HepG2 (cell line): ENCODE data around the gene TMEM182. TPM values are rescaled to one million over a fixed set of nuclear protein-coding genes. Genes with fewer than 3 reads are reported as not detected.

Experiments
- ATAC-seq: fragments of 200-7000 bp; cut with Tn5 transposase; 3 replicates; pipeline ENCODE4 v1.9.1; 2020; ENCODE audit warnings: mild to moderate bottlenecking, moderate library complexity
- BruUV-seq: library from RNA; stranded (reverse); fragments of 400-500 nt; replicated peaks from 2 replicates; lab custom pipeline; 2021; lab: Mats Ljungman, UMichigan
- CTCF ChIA-PET: fragments of 300-600 bp; formaldehyde crosslinking; extraction: SDS; loops from one replicate; lab custom pipeline; 2021; ENCODE audit warnings: low total read pairs, inconsistent platforms, low intra/inter-chr PET ratio; lab: Yijun Ruan, JAX
- POLR2A ChIA-PET: fragments of 350-600 bp; sonication (Branson Sonifier 250); formaldehyde crosslinking; loops from one replicate; lab custom pipeline; 2020; ENCODE audit warnings: antibody characterized with exemption, inconsistent platforms; lab: Yijun Ruan, JAX
- DNase-seq: peaks from one replicate; pipeline ENCODE4 v3.0.0-alpha.2; 2015; ENCODE audit warnings: low spot score
- FAIRE-seq: peaks from 3 replicates; lab custom pipeline; 2011; peaks lifted over from hg19 to GRCh38; lab: Jason Lieb, UNC
- H2AFZ ChIP-seq: one replicate; pipeline ENCODE4 v1.6.1; 2011; ENCODE audit warnings: low read length, inconsistent platforms
- H3K27ac ChIP-seq: fragments of 300-600 bp; 3 replicates; pipeline ENCODE4 v1.8.0; 2011; ENCODE audit warnings: mixed run types, mild to moderate bottlenecking, mixed read lengths, low read length, inconsistent platforms; ENCODE audit not compliant: insufficient read depth; ENCODE audit errors: extremely low read length
- H3K27me3 ChIP-seq, 2 experiments: fragments of 200-600 bp in 1 of 2; 2 replicates in 1 of 2; 3 replicates in 1 of 2; pipeline versions ENCODE4 v1.6.0 to v1.8.0; 2011; ENCODE audit warnings: low read length in 2 of 2, mild to moderate bottlenecking in 2 of 2, moderate library complexity in 2 of 2, inconsistent platforms in 1 of 2; ENCODE audit not compliant: insufficient read depth in 2 of 2, control insufficient read depth in 1 of 2
- H3K36me3 ChIP-seq, 2 experiments: fragments of 200-600 bp in 1 of 2; replicated peaks in 1 of 2; 2 replicates in 1 of 2; 3 replicates in 1 of 2; pipeline versions ENCODE4 v1.5.1 to v1.8.0; 2011; ENCODE audit warnings: low read length in 2 of 2, inconsistent platforms in 1 of 2; ENCODE audit not compliant: insufficient read depth in 2 of 2, control insufficient read depth in 1 of 2
- H3K4me1 ChIP-seq: 2 replicates; pipeline ENCODE4 v1.5.1; 2012; ENCODE audit warnings: low read length, inconsistent platforms; ENCODE audit not compliant: insufficient read depth
- H3K4me2 ChIP-seq: 2 replicates; pipeline ENCODE4 v1.6.0; 2011; ENCODE audit warnings: low read depth, low read length, inconsistent platforms
- H3K4me3 ChIP-seq, 3 experiments: fragments of 200-600 bp in 1 of 3; sonication (generic), shearing (Covaris generic) in 1 of 3; replicated peaks in 1 of 3; 2 replicates each; pipeline ENCODE4 v1.5.1; 2011 to 2016; ENCODE audit warnings: low read length in 3 of 3, inconsistent platforms in 2 of 3, low read depth in 2 of 3, mild to moderate bottlenecking in 2 of 3, control low read depth in 1 of 3, mixed read lengths in 1 of 3; ENCODE audit not compliant: insufficient read depth in 1 of 3
- H3K79me2 ChIP-seq: one replicate; pipeline ENCODE4 v1.6.1; 2011; ENCODE audit warnings: low read length, inconsistent platforms; ENCODE audit not compliant: insufficient read depth
- H3K9ac ChIP-seq: 2 replicates; pipeline ENCODE4 v1.6.0; 2011; ENCODE audit warnings: mild to moderate bottlenecking, low read depth, low read length, inconsistent platforms; ENCODE audit not compliant: insufficient read depth
- H3K9me3 ChIP-seq: 2 replicates; pipeline ENCODE4 v1.5.1; 2012; ENCODE audit warnings: mild to moderate bottlenecking, low read length
- H4K20me1 ChIP-seq: 2 replicates; pipeline ENCODE4 v1.6.0; 2011; ENCODE audit warnings: inconsistent platforms, mild to moderate bottlenecking, low read length, moderate library complexity; ENCODE audit not compliant: insufficient read depth
- BCL6 ChIP-seq: IDR thresholded peaks from 2 replicates; pipeline ENCODE4 v1.6.1; 2016; ENCODE audit warnings: missing genetic modification reagents, missing compliant biosample characterization
- CEBPB ChIP-seq: IDR thresholded peaks from 2 replicates; pipeline ENCODE4 v1.6.1; 2011; ENCODE audit warnings: low read depth, low read length, improper control_type of control experiment, borderline replicate concordance
- GMEB2 ChIP-seq: IDR thresholded peaks from 2 replicates; pipeline ENCODE4 v1.6.1; 2016; ENCODE audit warnings: missing biosample characterization, missing genetic modification reagents, low read depth
- MXD1 ChIP-seq: sonication (generic); formaldehyde crosslinking; IDR thresholded peaks from 2 replicates; pipeline ENCODE4 v1.4.0; 2020; ENCODE audit warnings: mild to moderate bottlenecking, missing genetic modification reagents
- NFE2 ChIP-seq: sonication (generic); formaldehyde crosslinking; IDR thresholded peaks from 2 replicates; pipeline ENCODE4 v1.4.0; 2020; ENCODE audit warnings: missing genetic modification reagents
- ZBTB10 ChIP-seq: sonication (generic); formaldehyde crosslinking; IDR thresholded peaks from 2 replicates; pipeline ENCODE4 v1.4.0; 2020; ENCODE audit warnings: missing genetic modification reagents, borderline replicate concordance
- ZBTB34 ChIP-seq: sonication (generic); formaldehyde crosslinking; IDR thresholded peaks from 2 replicates; pipeline ENCODE4 v1.8.0; 2022; ENCODE audit warnings: mild to moderate bottlenecking, missing genetic modification reagents
- ZNF770 ChIP-seq: sonication (generic); formaldehyde crosslinking; IDR thresholded peaks from 2 replicates; pipeline ENCODE4 v1.5.0; 2020; ENCODE audit warnings: mild to moderate bottlenecking, missing genetic modification reagents
- WGBS: methylation state at CpG from one replicate; pipeline ENCODE4 v1.1.6; 2017; ENCODE audit warnings: low lambda C conversion rate; 5-methylcytosine and 5-hydroxymethylcytosine counted together
- in situ Hi-C: cut with HindIII; loops from 2 replicates; pipeline ENCODE4 v1.10.0; 2017; ENCODE audit warnings: low pct_unique_long_range_greater_than_20kb; ENCODE audit not compliant: extremely low pct_ligation_motif_present
- intact Hi-C: fragments of 100-400 bp; cut with micrococcal nuclease; formaldehyde crosslinking; loops from one replicate; pipeline ENCODE4 v1.10.0; 2022; ENCODE audit not compliant: unreplicated experiment
- polyA plus RNA-seq, 8 experiments: library from polyadenylated mRNA; depleted of rRNA in 3 of 8; stranded (reverse) in 7 of 8; unstranded in 1 of 8; fragments of >200 nt; fragmentation: Illumina TruSeq in 4 of 8; extraction: Trizol in 4 of 8; gene quantifications; 2 replicates each; pipeline versions ENCODE4 v1.2.1 to v1.2.3, GENCODE V29; 2011 to 2016; ENCODE audit warnings: low read depth in 4 of 8, missing spikeins in 1 of 8, mixed read lengths in 1 of 8; ENCODE audit not compliant: insufficient read depth in 1 of 8
- total RNA-seq, 5 experiments: library from RNA; depleted of rRNA; stranded (reverse); fragments of >200 nt; fragmentation: Illumina TruSeq; extraction: Trizol; gene quantifications; 2 replicates each; pipeline ENCODE4 v1.2.3, GENCODE V29; 2016; ENCODE audit warnings: low read depth in 1 of 5

The TMEM182 gene
- total and polyA plus RNA-seq, 2 of the 13 experiments (the other 11 are each of a cell fraction or from before 2014, with no cell fraction given): 8.7 to 8.9 TPM

GRCh38 chr2:102764083-102764482 lies 2.3 kb downstream of the TMEM182 start:
- H3K27me3 ChIP-seq: no peaks in the 10 kb centered on the region
- POLR2A ChIA-PET: no interaction called here
- no peaks in the 10 kb centered on the region for H3K79me2 ChIP-seq
- in situ Hi-C loops: no loop called here
- FAIRE-seq: no peak
- H3K4me1 ChIP-seq: no peaks in the 10 kb centered on the region
- CTCF ChIA-PET: no interaction called here
- H3K9ac ChIP-seq: no peak overlapping the region
- peaks cover 5 to 16% of the 10 kb centered on the region in 2 experiments for H3K36me3 ChIP-seq
- H3K9me3 ChIP-seq: no peaks in the 10 kb centered on the region
- H3K4me3 ChIP-seq: no peak overlapping the region
- ATAC-seq: no peak
- TF ChIP-seq MXD1 (no peak), BCL6 (CRISPR knock-in tag) (peak; percentile 44; the same call in 1 of the 2 replicates)
- TF ChIP-seq, all 625 proteins: peak for 1
- DNase-seq: no peak
- 95% methylated on average over 6 of the region's 6 CpGs for WGBS
- Histone ChIP-seq H4K20me1 (no peaks in the 10 kb centered on the region), H3K4me2 (no peak overlapping the region), H3K27ac (no peak overlapping the region), H2AFZ (no peak overlapping the region)
- intact Hi-C loops: no loop called here
- no TSS peak for BruUV-seq

GRCh38 chr2:102765061-102765460 lies 3.2 kb downstream of the TMEM182 start:
- ATAC-seq (no peak), DNase-seq (no peak), FAIRE-seq (no peak)
- Histone ChIP-seq H2AFZ (no peak overlapping the region), H3K79me2 (no peaks in the 10 kb centered on the region), H3K9me3 (no peaks in the 10 kb centered on the region), H3K27ac (no peak overlapping the region), H3K36me3 (peaks cover 5 to 16% of the 10 kb centered on the region in 2 experiments), H4K20me1 (no peaks in the 10 kb centered on the region), H3K4me1 (no peaks in the 10 kb centered on the region), H3K4me3 (no peak overlapping the region), H3K9ac (no peak overlapping the region), H3K27me3 (no peaks in the 10 kb centered on the region), H3K4me2 (no peak overlapping the region)
- BruUV-seq: no TSS peak
- POLR2A ChIA-PET: no interaction called here
- CTCF ChIA-PET: no interaction called here
- TF ChIP-seq GMEB2 (CRISPR knock-in tag) (no peak), ZBTB10 (CRISPR knock-in tag) (no peak), ZBTB34 (no peak), CEBPB (peak; percentile 60), NFE2 (CRISPR knock-in tag) (no peak), ZNF770 (CRISPR knock-in tag) (no peak)
- intact Hi-C loops (no loop called here), in situ Hi-C loops (no loop called here)
- 93% methylated on average over 1 of the region's 1 CpG for WGBS
